GM23338 (cell line): ENCODE data around the gene CLCN2. TPM values are rescaled to one million over a fixed set of nuclear protein-coding genes. Genes with fewer than 3 reads are reported as not detected.

Experiments used
- ATAC-seq: fragments of 200-7000 bp; cut with Tn5 transposase; 3 replicates; pipeline ENCODE4 v1.9.1; 2020
- DNase-seq: peaks from one replicate; pipeline ENCODE4 v3.0.0-alpha.2; 2015; ENCODE audit warnings: low spot score
- H2AFZ ChIP-seq: fragments of 200-600 bp; sonication (generic); 2 replicates; pipeline ENCODE4 v1.8.0; 2016; ENCODE audit warnings: antibody characterized with exemption, mild to moderate bottlenecking, moderate library complexity
- H3F3A ChIP-seq: fragments of 200-600 bp; sonication (generic); replicated peaks from 2 replicates; pipeline ENCODE4 v1.8.0; 2017; ENCODE audit warnings: antibody characterized with exemption, mixed run types, low read depth
- H3K27ac ChIP-seq: fragments of 200-600 bp; sonication (generic); 2 replicates; pipeline ENCODE4 v1.6.1; 2016; ENCODE audit warnings: low read depth
- H3K27me3 ChIP-seq: fragments of 200-600 bp; sonication (generic); 2 replicates; pipeline ENCODE4 v1.8.0; 2016; ENCODE audit warnings: mild to moderate bottlenecking, mixed run types, moderate library complexity; ENCODE audit not compliant: insufficient read depth
- H3K36me3 ChIP-seq: fragments of 200-600 bp; sonication (generic); 2 replicates; pipeline ENCODE4 v1.8.0; 2016; ENCODE audit warnings: mild to moderate bottlenecking; ENCODE audit not compliant: insufficient read depth
- H3K4me1 ChIP-seq: fragments of 200-600 bp; sonication (generic); 2 replicates; pipeline ENCODE4 v1.8.0; 2016; ENCODE audit warnings: mild to moderate bottlenecking, moderate library complexity; ENCODE audit not compliant: insufficient read depth
- H3K4me2 ChIP-seq: fragments of 200-600 bp; sonication (generic); 2 replicates; pipeline ENCODE4 v1.7.1; 2017; ENCODE audit warnings: mixed run types
- H3K4me3 ChIP-seq: fragments of 200-600 bp; sonication (generic); 2 replicates; pipeline ENCODE4 v1.6.1; 2016; ENCODE audit warnings: mixed run types
- H3K79me2 ChIP-seq: fragments of 200-600 bp; sonication (generic); replicated peaks from 2 replicates; pipeline ENCODE4 v1.8.0; 2017; ENCODE audit warnings: mild to moderate bottlenecking; ENCODE audit not compliant: insufficient read depth
- H3K9me2 ChIP-seq: fragments of 200-600 bp; sonication (generic); 2 replicates; pipeline ENCODE4 v1.8.0; 2017; ENCODE audit not compliant: insufficient read depth
- H4K20me1 ChIP-seq: fragments of 200-600 bp; sonication (generic); replicated peaks from 2 replicates; pipeline ENCODE4 v1.8.0; 2017; ENCODE audit warnings: mild to moderate bottlenecking; ENCODE audit not compliant: insufficient read depth
- H3K27ac Mint-ChIP-seq: 2 replicates; pipeline ENCODE4 v1.8.0; 2020; ENCODE audit warnings: inconsistent platforms, mild to moderate bottlenecking, moderate library complexity, mixed read lengths
- H3K27me3 Mint-ChIP-seq: 3 replicates; pipeline ENCODE4 v1.8.0; 2022; ENCODE audit warnings: low read depth, mild to moderate bottlenecking, moderate library complexity, mixed read lengths, inconsistent platforms; ENCODE audit not compliant: insufficient read depth, poor library complexity
- H3K36me3 Mint-ChIP-seq: 3 replicates; pipeline ENCODE4 v1.8.0; 2021; ENCODE audit warnings: low read depth, mild to moderate bottlenecking, inconsistent platforms, moderate library complexity, mixed read lengths
- H3K4me1 Mint-ChIP-seq: 3 replicates; pipeline ENCODE4 v1.8.0; 2020; ENCODE audit warnings: mild to moderate bottlenecking, inconsistent platforms, mixed read lengths
- H3K4me3 Mint-ChIP-seq: 3 replicates; pipeline ENCODE4 v1.8.0; 2021; ENCODE audit warnings: moderate library complexity, mild to moderate bottlenecking, inconsistent platforms, mixed read lengths
- H3K9me3 Mint-ChIP-seq: 3 replicates; pipeline ENCODE4 v1.8.0; 2020; ENCODE audit warnings: moderate library complexity, mild to moderate bottlenecking, inconsistent platforms, mixed read lengths
- CREB1 ChIP-seq: fragments of 250-450 bp; sonication (Bioruptor Pico); IDR thresholded peaks from 2 replicates; pipeline ENCODE4 v1.5.0; 2020; ENCODE audit warnings: low read depth, mild to moderate bottlenecking, moderate library complexity
- EZH2 ChIP-seq: fragments of 200-600 bp; sonication (generic); IDR thresholded peaks from one replicate; pipeline ENCODE4 v1.8.0; 2017; ENCODE audit warnings: antibody characterized with exemption, mild to moderate bottlenecking, low read depth; ENCODE audit not compliant: unreplicated experiment
- EZH2phosphoT487 ChIP-seq: fragments of 200-600 bp; sonication (generic); IDR thresholded peaks from one replicate; pipeline ENCODE4 v1.8.1; 2018; ENCODE audit warnings: antibody characterized with exemption; ENCODE audit not compliant: unreplicated experiment
- JUNB ChIP-seq: IDR thresholded peaks from one replicate; pipeline ENCODE4 v1.6.1; 2016; ENCODE audit warnings: antibody characterized with exemption; ENCODE audit not compliant: unreplicated experiment
- NANOG ChIP-seq: IDR thresholded peaks from 2 replicates; pipeline ENCODE4 v1.6.1; 2016; ENCODE audit warnings: antibody characterized with exemption, borderline replicate concordance
- POLR2AphosphoS5 ChIP-seq: IDR thresholded peaks from 2 replicates; pipeline ENCODE4 v1.6.1; 2016; ENCODE audit warnings: antibody characterized with exemption, low read depth
- STAT1 ChIP-seq: IDR thresholded peaks from one replicate; pipeline ENCODE4 v1.6.1; 2016; ENCODE audit warnings: antibody characterized with exemption; ENCODE audit not compliant: unreplicated experiment
- ZNF114 ChIP-seq: fragments of 250-450 bp; sonication (Bioruptor Pico); IDR thresholded peaks from 2 replicates; pipeline ENCODE4 v1.5.0; 2020; ENCODE audit warnings: mild to moderate bottlenecking, moderate library complexity
- ZNF331 ChIP-seq: fragments of 250-450 bp; sonication (Bioruptor Pico); IDR thresholded peaks from 2 replicates; pipeline ENCODE4 v1.5.0; 2020; ENCODE audit warnings: low read depth, mild to moderate bottlenecking, moderate library complexity
- polyA plus RNA-seq: library from polyadenylated mRNA; unstranded; fragments of >200 nt; fragmentation: Nextera tagmentation; extraction: Ambion mirVana; gene quantifications from 2 replicates; pipeline ENCODE4 v1.2.1, GENCODE V29; 2016
- total RNA-seq: library from RNA; depleted of rRNA; stranded (reverse); fragments of >200 nt; shearing (Covaris generic); gene quantifications from 2 replicates; pipeline ENCODE4 v1.2.3, GENCODE V29; 2014
- TF ChIP-seq, protein P1 (sequence below): IDR thresholded peaks from 2 replicates; pipeline ENCODE4 v1.6.1; 2016; ENCODE audit warnings: antibody characterized with exemption
- TF ChIP-seq, protein P2 (sequence below), 2 experiments: fragments of 200-600 bp in 1 of 2; sonication (generic) in 1 of 2; conservative IDR thresholded peaks; 2 replicates each; pipeline versions ENCODE4 v1.5.1 to v1.6.1; 2016 to 2017; ENCODE audit warnings: antibody characterized with exemption in 2 of 2, low read depth in 2 of 2, mild to moderate bottlenecking in 2 of 2, moderate library complexity in 1 of 2
- TF ChIP-seq, protein P3 (sequence below): IDR thresholded peaks from one replicate; pipeline ENCODE4 v1.6.1; 2018; ENCODE audit warnings: antibody characterized with exemption; ENCODE audit not compliant: unreplicated experiment

CLCN2 gene
- total and polyA plus RNA-seq, 2 experiments from 2014 or later: 7.0 to 9.2 TPM

DNA sequence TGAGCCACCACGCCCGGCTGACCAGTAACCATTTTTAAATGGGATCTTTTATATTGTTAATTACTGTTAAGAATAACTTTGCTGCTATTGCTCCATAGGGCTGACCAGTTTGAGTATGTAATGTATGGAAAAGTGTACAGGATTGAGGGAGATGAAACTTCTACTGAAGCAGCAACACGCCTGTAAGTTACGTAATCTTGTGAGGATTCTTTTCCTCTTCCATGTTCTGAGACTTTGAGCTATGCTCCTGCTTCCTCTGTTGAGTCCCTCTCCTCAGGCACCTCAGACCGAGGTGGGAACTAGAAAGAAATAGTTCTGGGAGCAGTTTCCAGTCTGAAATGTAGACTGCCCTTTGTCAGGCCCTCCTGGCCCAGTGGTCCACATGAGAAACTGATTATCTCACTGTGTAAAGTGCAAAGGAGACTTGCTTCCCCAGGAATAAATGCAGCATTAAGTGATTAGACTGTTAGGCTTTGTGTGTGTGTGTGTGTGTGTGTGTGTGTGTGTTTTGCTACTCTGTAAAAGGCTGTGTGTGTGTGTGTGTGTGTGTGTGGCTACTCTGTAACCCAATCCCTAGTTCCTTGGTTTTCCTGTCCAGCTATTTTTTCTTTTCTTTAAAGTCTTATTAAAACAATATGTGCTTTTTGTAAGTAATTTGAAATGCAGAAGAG lies 5.3 kb upstream of the CLCN2 start:
- Histone ChIP-seq H3K27me3 (no peaks in the 10 kb centered on the region), H3K4me3 (no peak overlapping the region), H2AFZ (no peak overlapping the region), H3F3A (peaks cover 14% of the 10 kb centered on the region; the same call in 1 of the 2 replicates), H3K9me2 (no peaks in the 10 kb centered on the region), H3K36me3 (peaks cover 24% of the 10 kb centered on the region), H3K4me2 (no peak overlapping the region), H4K20me1 (peaks cover 14% of the 10 kb centered on the region; the same call in 1 of the 2 replicates), H3K27ac (no peak overlapping the region), H3K4me1 (peaks cover 17% of the 10 kb centered on the region), H3K79me2 (peaks cover 26% of the 10 kb centered on the region)
- no peak overlapping the region for H3K4me3 Mint-ChIP-seq
- peaks cover 2% of the 10 kb centered on the region; the same call in 1 of the 3 replicates for H3K9me3 Mint-ChIP-seq
- peaks cover 11% of the 10 kb centered on the region for H3K27me3 Mint-ChIP-seq
- peaks cover 27% of the 10 kb centered on the region for H3K4me1 Mint-ChIP-seq
- DNase-seq (no peak), ATAC-seq (no peak)
- H3K27ac Mint-ChIP-seq: no peak overlapping the region
- no peak for TF ChIP-seq ZNF331
- TF ChIP-seq EZH2: no peak
- no peak for TF ChIP-seq POLR2AphosphoS5
- TF ChIP-seq, protein P1, sequence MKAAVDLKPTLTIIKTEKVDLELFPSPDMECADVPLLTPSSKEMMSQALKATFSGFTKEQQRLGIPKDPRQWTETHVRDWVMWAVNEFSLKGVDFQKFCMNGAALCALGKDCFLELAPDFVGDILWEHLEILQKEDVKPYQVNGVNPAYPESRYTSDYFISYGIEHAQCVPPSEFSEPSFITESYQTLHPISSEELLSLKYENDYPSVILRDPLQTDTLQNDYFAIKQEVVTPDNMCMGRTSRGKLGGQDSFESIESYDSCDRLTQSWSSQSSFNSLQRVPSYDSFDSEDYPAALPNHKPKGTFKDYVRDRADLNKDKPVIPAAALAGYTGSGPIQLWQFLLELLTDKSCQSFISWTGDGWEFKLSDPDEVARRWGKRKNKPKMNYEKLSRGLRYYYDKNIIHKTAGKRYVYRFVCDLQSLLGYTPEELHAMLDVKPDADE: no peak
- H3K36me3 Mint-ChIP-seq: peaks cover 57% of the 10 kb centered on the region

DNA sequence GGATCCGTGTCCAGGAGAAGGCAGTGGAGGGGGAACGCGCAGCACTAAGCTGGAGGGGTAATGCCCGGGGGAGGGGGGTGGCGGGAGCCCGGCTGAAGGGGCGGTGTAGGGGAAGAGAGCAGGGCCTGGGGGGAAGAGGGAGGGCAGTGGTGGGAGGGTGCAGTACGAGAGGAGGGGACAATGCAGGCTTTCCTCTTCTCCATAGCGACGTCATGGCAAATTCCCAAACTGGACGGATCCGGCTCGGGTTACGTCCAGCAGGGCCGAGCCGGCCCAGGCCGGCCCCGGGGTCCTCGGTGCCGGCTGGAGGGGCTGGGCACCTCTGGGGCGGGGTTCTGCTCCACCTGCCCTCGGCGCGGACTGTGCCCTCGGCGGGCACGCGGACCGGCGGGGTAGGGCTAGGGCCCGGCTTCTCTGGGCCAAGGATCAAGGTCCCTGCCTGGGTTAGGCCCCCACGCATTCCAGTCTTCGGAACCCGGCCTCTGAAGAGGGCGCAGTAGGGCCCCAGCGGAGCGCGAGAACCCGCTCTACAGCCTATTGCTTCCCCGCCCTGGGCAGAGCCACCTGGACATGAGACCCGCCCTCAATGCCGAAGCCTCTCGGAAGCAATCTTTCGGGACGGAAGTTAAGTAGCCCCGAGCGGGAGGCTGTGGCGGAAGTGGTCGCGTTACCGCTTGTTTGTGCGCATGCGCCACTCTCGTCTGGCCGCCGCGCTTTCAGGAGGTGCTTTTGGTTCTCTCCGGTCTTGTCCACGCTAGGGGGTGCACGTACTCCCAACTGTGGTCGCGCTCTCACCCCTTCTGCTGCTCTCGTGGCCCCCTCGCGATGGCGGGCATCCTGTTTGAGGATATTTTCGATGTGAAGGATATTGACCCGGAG lies 1.5 kb upstream of the CLCN2 start:
- peaks cover 2% of the 10 kb centered on the region; the same call in 1 of the 3 replicates for H3K9me3 Mint-ChIP-seq
- Histone ChIP-seq H3K27ac (peak overlapping the region; percentile 90), H3F3A (peaks cover 3% of the 10 kb centered on the region; the same call in 1 of the 2 replicates), H3K27me3 (peaks cover 14% of the 10 kb centered on the region), H2AFZ (peak overlapping the region; percentile 43; the same call in 1 of the 2 replicates), H3K4me2 (peak overlapping the region; percentile 96), H3K9me2 (no peaks in the 10 kb centered on the region), H3K4me3 (peak overlapping the region; percentile 82), H3K36me3 (peaks cover 17% of the 10 kb centered on the region), H4K20me1 (peaks cover 3% of the 10 kb centered on the region; the same call in 1 of the 2 replicates), H3K79me2 (peaks cover 26% of the 10 kb centered on the region), H3K4me1 (peaks cover 19% of the 10 kb centered on the region)
- peaks cover 22% of the 10 kb centered on the region for H3K27me3 Mint-ChIP-seq
- H3K4me1 Mint-ChIP-seq: peaks cover 25% of the 10 kb centered on the region
- H3K4me3 Mint-ChIP-seq: peak overlapping the region; percentile 99
- ATAC-seq (peak; percentile 73), DNase-seq (peak; percentile 99)
- peaks cover 44% of the 10 kb centered on the region for H3K36me3 Mint-ChIP-seq
- H3K27ac Mint-ChIP-seq: peak overlapping the region; percentile 97
- TF ChIP-seq, protein P2, sequence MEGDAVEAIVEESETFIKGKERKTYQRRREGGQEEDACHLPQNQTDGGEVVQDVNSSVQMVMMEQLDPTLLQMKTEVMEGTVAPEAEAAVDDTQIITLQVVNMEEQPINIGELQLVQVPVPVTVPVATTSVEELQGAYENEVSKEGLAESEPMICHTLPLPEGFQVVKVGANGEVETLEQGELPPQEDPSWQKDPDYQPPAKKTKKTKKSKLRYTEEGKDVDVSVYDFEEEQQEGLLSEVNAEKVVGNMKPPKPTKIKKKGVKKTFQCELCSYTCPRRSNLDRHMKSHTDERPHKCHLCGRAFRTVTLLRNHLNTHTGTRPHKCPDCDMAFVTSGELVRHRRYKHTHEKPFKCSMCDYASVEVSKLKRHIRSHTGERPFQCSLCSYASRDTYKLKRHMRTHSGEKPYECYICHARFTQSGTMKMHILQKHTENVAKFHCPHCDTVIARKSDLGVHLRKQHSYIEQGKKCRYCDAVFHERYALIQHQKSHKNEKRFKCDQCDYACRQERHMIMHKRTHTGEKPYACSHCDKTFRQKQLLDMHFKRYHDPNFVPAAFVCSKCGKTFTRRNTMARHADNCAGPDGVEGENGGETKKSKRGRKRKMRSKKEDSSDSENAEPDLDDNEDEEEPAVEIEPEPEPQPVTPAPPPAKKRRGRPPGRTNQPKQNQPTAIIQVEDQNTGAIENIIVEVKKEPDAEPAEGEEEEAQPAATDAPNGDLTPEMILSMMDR (conservative IDR thresholded peaks at IDR 0.05; ENCODE audit: low read depth in 2 of 2): peak; percentile 45 to 71
- TF ChIP-seq EZH2phosphoT487: no peak
- no peak for TF ChIP-seq STAT1
- TF ChIP-seq ZNF114 (CRISPR knock-in tag): no peak
- TF ChIP-seq CREB1 (CRISPR knock-in tag): peak; percentile 66
- TF ChIP-seq, protein P1: peak; percentile 83
- peak; percentile 90 for TF ChIP-seq POLR2AphosphoS5
- TF ChIP-seq JUNB: no peak
- TF ChIP-seq EZH2: no peak
- no peak for TF ChIP-seq NANOG
- TF ChIP-seq ZNF331: no peak
- TF ChIP-seq, protein P3, sequence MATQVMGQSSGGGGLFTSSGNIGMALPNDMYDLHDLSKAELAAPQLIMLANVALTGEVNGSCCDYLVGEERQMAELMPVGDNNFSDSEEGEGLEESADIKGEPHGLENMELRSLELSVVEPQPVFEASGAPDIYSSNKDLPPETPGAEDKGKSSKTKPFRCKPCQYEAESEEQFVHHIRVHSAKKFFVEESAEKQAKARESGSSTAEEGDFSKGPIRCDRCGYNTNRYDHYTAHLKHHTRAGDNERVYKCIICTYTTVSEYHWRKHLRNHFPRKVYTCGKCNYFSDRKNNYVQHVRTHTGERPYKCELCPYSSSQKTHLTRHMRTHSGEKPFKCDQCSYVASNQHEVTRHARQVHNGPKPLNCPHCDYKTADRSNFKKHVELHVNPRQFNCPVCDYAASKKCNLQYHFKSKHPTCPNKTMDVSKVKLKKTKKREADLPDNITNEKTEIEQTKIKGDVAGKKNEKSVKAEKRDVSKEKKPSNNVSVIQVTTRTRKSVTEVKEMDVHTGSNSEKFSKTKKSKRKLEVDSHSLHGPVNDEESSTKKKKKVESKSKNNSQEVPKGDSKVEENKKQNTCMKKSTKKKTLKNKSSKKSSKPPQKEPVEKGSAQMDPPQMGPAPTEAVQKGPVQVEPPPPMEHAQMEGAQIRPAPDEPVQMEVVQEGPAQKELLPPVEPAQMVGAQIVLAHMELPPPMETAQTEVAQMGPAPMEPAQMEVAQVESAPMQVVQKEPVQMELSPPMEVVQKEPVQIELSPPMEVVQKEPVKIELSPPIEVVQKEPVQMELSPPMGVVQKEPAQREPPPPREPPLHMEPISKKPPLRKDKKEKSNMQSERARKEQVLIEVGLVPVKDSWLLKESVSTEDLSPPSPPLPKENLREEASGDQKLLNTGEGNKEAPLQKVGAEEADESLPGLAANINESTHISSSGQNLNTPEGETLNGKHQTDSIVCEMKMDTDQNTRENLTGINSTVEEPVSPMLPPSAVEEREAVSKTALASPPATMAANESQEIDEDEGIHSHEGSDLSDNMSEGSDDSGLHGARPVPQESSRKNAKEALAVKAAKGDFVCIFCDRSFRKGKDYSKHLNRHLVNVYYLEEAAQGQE: no peak
